Uterus (tissue), 2 donors: ENCODE data around the gene SETBP1.

ENCODE experiments used
- CTCF ChIP-seq, 4 experiments: fragments of 200-600 bp in 2 of 4; fragments of 450-650 bp in 2 of 4; sonication (generic) in 2 of 4; IDR thresholded peaks; one replicate each; pipeline ENCODE4 v1.5.1; 2016 to 2019; ENCODE audit warnings: antibody characterized with exemption in 4 of 4, mild to moderate bottlenecking in 2 of 4, moderate library complexity in 1 of 4
- POLR2A ChIP-seq, 2 donors: fragments of 450-650 bp; IDR thresholded peaks; one replicate each; pipeline ENCODE4 v1.6.1; 2016; ENCODE audit warnings: antibody characterized with exemption in 2 of 2, mild to moderate bottlenecking in 1 of 2, moderate library complexity in 1 of 2

DNA sequence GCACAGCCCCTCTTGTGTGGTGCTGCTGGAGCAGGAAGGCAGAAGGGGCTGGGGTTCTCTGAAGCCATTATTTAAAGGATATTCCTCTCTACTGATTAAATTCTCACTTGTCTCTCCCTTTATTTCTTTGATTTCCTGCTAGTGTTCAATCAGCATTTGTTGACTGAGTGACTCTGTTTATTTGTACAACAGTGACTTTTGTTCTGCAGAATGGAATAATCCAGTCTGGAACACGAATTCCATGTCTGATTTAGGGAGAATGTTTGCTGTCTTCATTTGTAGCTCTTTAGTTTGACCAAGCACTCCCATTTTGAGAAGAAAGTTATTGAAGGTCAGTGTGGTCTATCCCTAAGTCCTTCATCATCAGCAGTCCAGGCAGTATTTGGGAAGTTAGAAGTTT, 141.2 kb downstream of the SETBP1 start:
- TF ChIP-seq CTCF (IDR thresholded peaks at IDR 0.05): no peak
- no peak for TF ChIP-seq POLR2A (IDR thresholded peaks at IDR 0.05)
